GM21526 (cell line): ENCODE measurements around the gene ATP6V1E1.
"Not testable (repeated sequence)": the region's sequence is repeated elsewhere in the genome, so short reads cannot be mapped to it uniquely, and the experiment has no call there.

Source experiments
- ATAC-seq: cut with Tn5 transposase; IDR thresholded peaks from one replicate; pipeline ENCODE4 v1.9.1; 2021; ENCODE audit warnings: moderate library complexity; ENCODE audit not compliant: unreplicated experiment, low FRiP score

Gene ATP6V1E1

GRCh38 chr22:17586831-17587440 is 41.6 kb downstream of the ATP6V1E1 start:
- ATAC-seq = no peak

GRCh38 chr22:17583151-17583550 is 45.4 kb downstream of the ATP6V1E1 start:
- no peak for ATAC-seq

DNA sequence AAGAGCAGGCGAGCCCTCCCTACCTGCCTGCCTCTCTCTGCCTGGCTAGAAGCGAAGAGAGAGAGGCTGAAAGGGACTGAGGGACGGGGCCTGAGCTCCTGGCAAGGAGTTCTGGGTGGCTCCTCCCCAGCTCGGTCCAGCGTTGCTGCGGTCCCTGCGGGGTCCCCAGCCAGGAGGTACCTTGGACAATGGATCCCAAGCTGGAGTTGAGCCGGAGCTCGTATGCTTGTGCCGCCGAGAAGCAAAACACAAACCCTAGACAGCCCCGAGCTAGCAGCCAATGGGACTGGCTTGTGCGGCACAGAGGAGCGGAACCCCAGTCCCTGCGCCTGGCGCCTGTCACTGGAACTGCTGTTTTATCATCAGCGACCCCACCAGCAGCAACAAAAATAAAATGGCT is 46.9 kb downstream of the ATP6V1E1 start:
- no peak for ATAC-seq

- ATAC-seq = no peak
These were observed 47.5 kb downstream of the ATP6V1E1 start for GRCh38 chr22:17581056-17581455.

DNA sequence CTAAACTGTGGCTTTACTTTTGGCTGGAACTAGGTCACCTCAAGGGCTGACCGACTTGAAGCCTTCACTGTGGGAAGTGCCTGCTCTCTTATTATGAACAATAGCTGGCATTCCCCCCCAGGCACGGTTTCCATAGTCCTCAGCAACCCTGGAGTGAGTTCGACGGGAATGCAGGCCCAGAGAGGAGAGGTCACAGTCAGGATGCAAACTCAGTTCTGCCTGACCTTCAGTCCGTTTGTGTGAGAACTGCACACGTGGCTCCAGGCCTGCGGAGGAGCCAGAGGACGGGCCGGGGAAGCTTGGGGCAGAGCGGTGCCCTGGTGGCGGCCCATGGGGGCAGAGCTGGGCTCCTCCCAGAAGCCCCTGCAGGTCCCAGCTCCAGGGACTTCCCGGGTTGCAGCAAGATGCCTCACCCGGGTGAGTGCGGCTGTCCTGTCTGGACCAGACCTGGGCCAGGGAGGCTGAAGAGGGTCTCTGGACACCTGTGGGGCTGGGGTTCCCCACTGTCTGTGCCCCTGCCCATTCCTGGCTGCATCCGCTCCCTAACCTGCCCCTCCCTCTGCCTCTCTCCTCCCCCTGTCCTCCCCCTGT is 48.0 kb downstream of the ATP6V1E1 start:
- no peak for ATAC-seq

DNA sequence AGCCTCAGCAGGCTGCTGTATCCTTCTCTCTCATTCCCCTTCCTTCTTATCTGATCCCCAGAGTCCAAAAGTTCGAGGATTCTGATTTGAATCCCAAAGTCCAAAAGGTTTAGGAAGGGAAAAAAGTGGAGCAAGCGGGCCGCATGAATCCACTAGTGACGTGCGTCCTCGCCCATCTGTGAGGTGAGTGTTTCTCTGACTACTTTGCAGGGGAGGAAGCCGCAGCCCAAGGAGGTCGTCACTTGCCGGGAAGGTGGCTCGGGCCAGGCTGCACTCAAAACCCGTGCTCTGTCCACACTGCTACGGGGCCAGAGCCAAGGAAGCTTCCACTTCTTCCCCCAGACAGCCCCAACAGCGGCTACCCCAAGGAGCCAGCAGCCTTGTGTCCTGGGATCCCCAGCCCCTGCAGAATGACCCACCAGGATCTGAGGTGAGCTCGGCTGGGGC is 49.0 kb downstream of the ATP6V1E1 start:
- no peak for ATAC-seq

DNA sequence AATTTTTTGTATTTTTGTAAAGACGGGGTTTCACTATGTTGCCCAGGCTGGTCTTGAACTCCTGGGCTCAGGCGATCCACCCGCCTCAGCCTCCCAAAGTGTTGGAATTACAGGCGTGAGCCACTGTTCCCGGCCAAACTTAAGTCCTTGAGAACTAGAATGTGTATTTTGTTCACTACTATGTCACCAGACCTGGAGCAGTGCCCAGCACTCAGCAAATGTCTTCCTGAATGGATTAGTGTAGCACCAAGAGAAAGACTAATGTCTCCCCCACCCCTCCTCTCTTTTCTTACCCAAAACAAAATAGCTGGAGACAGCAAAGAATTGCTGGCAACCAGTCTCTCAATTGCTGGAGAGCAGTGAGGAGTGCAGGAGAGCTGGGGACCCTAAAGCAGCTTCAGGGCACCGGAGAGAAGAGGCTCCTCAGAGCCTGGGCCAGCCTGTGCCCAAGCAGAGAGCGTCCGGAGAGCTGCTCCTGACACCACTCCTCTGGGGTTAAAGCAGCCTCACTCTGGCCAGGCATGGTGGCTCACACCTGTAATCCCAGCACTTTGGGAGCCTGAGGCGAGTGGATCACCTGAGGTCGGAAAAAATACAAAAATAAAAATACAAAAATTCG is 50.3 kb downstream of the ATP6V1E1 start:
- ATAC-seq = no peak

GRCh38 chr22:17576470-17576869 is 52.1 kb downstream of the ATP6V1E1 start:
- ATAC-seq = no peak

- ATAC-seq = no peak
These were observed 52.9 kb downstream of the ATP6V1E1 start for GRCh38 chr22:17575681-17576080.

GRCh38 chr22:17575151-17575550 is 53.4 kb downstream of the ATP6V1E1 start:
- ATAC-seq = no peak

GRCh38 chr22:17570851-17571631 is 57.5 kb downstream of the ATP6V1E1 start:
- no peak for ATAC-seq

DNA sequence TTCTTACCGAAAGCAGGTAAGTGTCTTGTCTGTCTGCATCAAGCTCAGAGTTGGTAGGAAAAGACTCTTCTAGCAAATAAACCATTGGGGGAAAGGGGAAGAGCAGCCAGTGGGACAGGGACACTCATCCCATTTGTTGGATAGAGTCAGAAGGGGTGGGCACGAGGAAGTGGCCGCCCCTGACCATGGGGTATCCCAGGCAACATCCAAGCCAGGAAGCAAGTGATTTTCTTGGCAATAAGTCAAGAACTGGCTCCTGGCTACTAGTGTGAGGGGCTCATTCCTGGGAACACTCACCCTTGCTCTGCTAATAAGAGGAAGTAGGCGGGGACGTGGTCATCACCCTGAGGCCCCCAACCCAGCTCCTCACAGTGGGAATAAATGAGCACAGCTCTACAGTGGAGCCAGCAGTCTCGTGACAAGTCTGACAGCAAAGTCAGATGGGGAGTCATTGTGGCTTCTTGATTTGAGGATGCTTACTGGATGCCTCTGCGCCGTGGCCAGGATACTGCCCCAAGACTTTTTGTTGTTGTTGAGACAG is 58.5 kb downstream of the ATP6V1E1 start:
- ATAC-seq = no peak

- ATAC-seq = no peak
These were observed 61.8 kb downstream of the ATP6V1E1 start for GRCh38 chr22:17566776-17567175.

GRCh38 chr22:17566016-17566687 is 62.4 kb downstream of the ATP6V1E1 start:
- ATAC-seq = not testable (repeated sequence)

GRCh38 chr22:17563936-17564391 is 64.6 kb downstream of the ATP6V1E1 start:
- ATAC-seq = no peak

- no peak for ATAC-seq
These were observed 65.4 kb downstream of the ATP6V1E1 start, which contains the start of gene SLC25A18 for GRCh38 chr22:17562906-17563870. SLC25A18 (plus strand) TSS chr22:17563498; CDS start chr22:17579945, 16,447 bp downstream.

DNA sequence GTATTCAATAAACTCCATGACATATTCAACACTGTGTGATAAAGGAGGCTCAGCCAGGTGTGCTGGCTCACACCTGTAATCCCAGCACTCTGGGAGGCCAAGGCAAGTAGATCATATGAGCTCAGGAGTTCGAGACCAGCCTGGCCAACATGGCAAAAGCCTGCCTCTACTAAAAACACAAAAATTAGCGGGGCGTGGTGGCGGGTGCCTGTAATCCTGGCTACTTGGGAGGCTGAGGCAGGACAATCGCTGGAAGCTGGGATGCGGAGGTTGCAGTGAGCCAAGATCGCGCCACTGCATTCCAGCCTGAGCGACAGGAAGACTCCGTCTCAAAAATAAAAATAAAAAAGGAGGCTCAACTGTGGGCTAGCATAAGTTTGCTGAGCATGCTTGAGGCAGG is 69.4 kb downstream of the ATP6V1E1 start:
- ATAC-seq = no peak

DNA sequence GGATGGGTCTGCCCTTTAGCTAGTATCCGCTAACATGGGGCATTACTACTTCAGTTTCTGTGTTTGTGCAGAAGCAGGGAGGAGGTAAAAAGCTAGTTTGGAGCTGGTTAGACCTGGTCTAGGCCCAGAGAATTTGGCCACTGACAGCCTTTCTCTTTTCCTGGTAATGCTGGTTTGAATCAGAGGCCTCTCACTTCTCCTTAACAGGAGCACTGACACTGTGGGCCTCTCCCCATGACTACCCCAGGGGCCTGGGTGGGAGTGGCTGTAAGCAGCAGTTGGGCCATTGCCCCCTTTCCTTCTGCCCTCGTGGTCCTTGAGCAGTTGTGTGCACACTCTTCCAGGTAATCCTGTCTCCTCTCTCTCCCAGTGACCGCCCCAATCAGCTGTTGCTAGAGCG is 73.7 kb downstream of the ATP6V1E1 start:
- no peak for ATAC-seq

DNA sequence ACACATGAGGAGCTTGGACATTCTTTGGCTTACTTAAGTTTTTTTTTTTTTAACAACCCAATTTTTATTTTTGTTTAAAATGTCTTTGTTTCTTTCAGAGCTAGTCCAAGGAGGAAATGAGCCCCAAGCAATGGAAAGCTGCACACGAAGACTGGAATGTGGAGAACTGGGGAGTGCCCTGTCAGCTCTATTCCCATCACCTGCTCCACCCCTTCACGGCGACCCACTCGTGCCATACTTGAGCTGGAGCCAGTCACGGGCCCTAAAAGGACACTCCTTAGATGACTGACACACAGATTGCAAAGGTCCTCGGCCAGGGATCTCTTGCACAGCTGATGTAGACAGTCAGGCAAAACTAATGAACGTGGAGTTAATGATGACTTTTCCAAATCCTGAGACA is 75.8 kb downstream of the ATP6V1E1 start:
- ATAC-seq = no peak
